Thymus (tissue), 11 donors: ENCODE measurements around the gene GNS. TPM values are rescaled to one million over a fixed set of nuclear protein-coding genes. Genes with fewer than 3 reads are reported as not detected.

Experiments used
- DNase-seq, 9 donors: peaks; one replicate each; pipeline ENCODE4 v3.0.0-alpha.2; 2013; ENCODE audit warnings: low spot score in 9 of 9, low read depth in 6 of 9, missing footprints in 1 of 9
- H3K27ac ChIP-seq, 2 donors: one replicate each; pipeline ENCODE4 v1.5.1; 2013; ENCODE audit warnings: control low read depth in 1 of 2, low read depth in 1 of 2, low read length in 1 of 2, mild to moderate bottlenecking in 1 of 2, moderate library complexity in 1 of 2
- H3K27me3 ChIP-seq, 2 donors: one replicate each; pipeline ENCODE4 v1.5.1; 2013; ENCODE audit warnings: low read length in 1 of 2; ENCODE audit not compliant: control insufficient read depth in 2 of 2, insufficient read depth in 1 of 2
- H3K36me3 ChIP-seq, 2 donors: one replicate each; pipeline ENCODE4 v1.5.1; 2013; ENCODE audit warnings: low read length in 1 of 2, mild to moderate bottlenecking in 1 of 2, moderate library complexity in 1 of 2; ENCODE audit not compliant: control insufficient read depth in 2 of 2, insufficient read depth in 2 of 2
- H3K4me1 ChIP-seq, 2 donors: one replicate each; pipeline ENCODE4 v1.5.1; 2013; ENCODE audit warnings: low read length in 2 of 2; ENCODE audit not compliant: control insufficient read depth in 2 of 2, insufficient read depth in 2 of 2
- H3K4me3 ChIP-seq, 2 donors: one replicate each; pipeline ENCODE4 v1.5.1; 2013; ENCODE audit warnings: low read length in 2 of 2, control low read depth in 1 of 2, mild to moderate bottlenecking in 1 of 2
- H3K9me3 ChIP-seq, 2 donors: one replicate each; pipeline ENCODE4 v1.5.1; 2013; ENCODE audit warnings: low read length in 1 of 2, mild to moderate bottlenecking in 1 of 2; ENCODE audit not compliant: control insufficient read depth in 2 of 2, insufficient read depth in 1 of 2
- WGBS: extraction: QIAGEN DNeasy Blood & Tissue Kit; methylation state at CpG from one replicate; pipeline ENCODE4 v1.1.7; 2013; 5-methylcytosine and 5-hydroxymethylcytosine counted together
- polyA plus RNA-seq: library from polyadenylated mRNA; stranded (reverse); fragments of 200-250 nt; gene quantifications from one replicate; pipeline ENCODE4 v1.2.3, GENCODE V29; 2013
- total RNA-seq: library from RNA; stranded (reverse); fragments of 120-200 nt; gene quantifications from one replicate; pipeline ENCODE4 v1.2.4, GENCODE V29; 2013
- donor health status: healthy.

Gene GNS
- total and polyA plus RNA-seq, 2 donors, result 21.2 to 27.2 TPM

DNA sequence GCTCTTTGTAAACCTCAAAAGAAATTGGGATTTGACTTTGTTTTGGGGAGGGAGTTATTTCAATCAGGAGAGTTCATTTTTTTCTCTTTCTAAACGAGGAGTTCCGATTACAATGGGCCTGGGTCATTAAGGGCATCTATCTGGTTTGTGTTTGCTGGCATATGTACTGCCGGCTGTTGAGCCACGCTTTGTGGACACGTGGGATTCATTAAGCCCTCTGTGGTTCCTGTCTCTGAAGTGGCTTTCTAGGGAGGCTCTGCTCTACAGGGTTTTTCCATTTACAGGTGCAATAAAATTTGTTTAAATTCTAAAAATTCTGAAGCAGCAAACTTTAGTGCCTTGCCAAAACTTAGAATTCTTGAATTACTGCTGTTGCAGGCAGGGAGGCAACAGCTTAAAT is 57.9 kb downstream of the GNS start:
- Histone ChIP-seq H3K27me3 (no peaks in the 10 kb centered on the region), H3K27ac (no peak overlapping the region), H3K4me1 (peaks cover 2 to 8% of the 10 kb centered on the region in 2 donors), H3K9me3 (no peaks in the 10 kb centered on the region), H3K4me3 (no peak overlapping the region), H3K36me3 (no peaks in the 10 kb centered on the region)
- no peak for DNase-seq
- 60% methylated on average over 5 of the region's 5 CpGs for WGBS

DNA sequence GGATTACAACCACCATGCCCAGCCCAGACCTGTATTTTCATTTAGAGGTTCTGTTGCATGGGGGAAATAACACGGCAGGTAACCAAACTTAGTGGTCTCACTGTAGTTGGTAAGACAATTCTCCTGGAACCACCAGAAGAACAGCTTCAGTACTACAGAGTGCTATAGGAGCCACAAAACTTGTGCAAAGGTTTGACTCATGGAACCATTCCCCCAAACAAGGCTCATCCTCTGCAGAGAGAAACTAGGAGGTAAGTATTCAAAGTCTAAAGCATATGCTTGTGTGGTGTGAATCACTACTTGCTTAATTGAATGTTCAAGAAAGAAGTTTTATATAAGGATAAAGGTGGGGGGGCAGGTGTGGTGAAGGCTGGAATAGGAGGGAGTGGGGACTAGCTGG is 58.7 kb downstream of the GNS start:
- Histone ChIP-seq H3K36me3 (peaks cover under 1 to 2% of the 10 kb centered on the region in 2 donors), H3K9me3 (no peaks in the 10 kb centered on the region), H3K4me3 (no peak overlapping the region), H3K27me3 (no peaks in the 10 kb centered on the region), H3K4me1 (peaks cover 2 to 8% of the 10 kb centered on the region in 2 donors), H3K27ac (no peak overlapping the region)
- DNase-seq, result no peak
- WGBS, result 98% methylated on average over 1 of the region's 1 CpG

DNA sequence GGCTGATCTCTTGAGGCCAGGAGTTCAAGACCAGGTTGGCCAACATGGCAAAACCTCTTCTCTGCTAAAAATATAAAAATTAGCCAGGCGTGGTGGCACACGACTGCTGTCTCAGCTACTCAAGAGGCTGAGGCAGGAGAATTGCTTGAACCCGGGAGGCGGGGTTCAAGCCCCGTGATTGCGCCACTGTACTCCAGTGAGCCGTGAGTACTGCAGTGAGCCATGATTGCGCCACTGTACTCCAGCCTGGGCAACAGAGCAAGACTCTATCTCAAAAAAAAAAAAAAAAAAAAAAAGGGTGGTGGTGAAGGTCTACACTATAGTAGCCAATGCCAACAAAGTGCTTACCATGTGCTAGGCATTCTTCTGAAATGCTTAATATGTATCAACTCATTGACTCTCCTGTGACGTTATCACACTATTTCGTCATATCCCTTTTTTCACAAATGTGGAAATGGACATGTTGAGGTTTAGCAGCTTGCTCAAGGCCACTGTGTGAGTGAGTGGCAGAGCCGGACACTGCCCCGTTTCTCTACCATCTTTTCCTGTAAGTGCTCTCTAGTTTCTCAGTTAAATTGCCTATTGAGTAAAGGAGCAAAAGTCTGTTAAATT is 59.6 kb downstream of the GNS start:
- Histone ChIP-seq H3K27me3 (no peaks in the 10 kb centered on the region), H3K9me3 (no peaks in the 10 kb centered on the region), H3K4me3 (no peak overlapping the region), H3K4me1 (peaks cover 2 to 8% of the 10 kb centered on the region in 2 donors), H3K36me3 (peaks cover 8 to 10% of the 10 kb centered on the region in 2 donors), H3K27ac (no peak overlapping the region)
- no peak for DNase-seq
- 96% methylated on average over 12 of the region's 12 CpGs for WGBS

DNA sequence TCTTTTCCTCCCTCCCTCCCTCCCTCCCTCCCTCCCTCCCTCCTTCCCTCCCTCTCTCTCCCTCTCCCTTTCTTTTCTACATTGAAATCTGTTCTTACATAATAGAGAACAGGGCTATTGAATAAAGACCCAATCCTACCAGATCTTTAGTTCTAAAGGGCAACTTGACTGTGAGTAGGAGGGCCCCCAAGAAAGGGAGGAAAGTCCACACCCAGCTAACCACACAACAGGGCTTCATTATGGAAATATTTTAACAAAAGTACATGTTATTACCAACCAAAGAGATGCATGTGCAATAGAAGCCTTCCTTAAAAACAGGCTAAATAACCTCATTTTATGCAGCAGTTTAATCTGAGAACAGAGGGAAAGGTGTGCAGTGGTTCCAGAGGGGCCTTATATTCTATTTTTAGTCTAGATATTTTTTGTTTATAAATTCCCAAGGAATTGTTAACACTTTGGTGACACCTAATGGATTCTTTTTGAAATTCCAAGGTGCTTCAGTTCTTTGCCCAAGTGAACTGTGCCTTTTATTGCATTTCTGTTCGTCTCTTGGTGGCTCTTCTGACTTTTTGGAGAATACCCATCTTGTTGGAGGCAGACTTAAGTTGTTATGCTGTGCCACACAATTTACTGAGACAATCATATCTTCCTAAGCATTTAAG is 63.0 kb downstream of the GNS start:
- Histone ChIP-seq H3K27me3 (no peaks in the 10 kb centered on the region), H3K4me1 (peaks cover 2 to 10% of the 10 kb centered on the region in 2 donors), H3K4me3 (no peak overlapping the region), H3K9me3 (no peaks in the 10 kb centered on the region), H3K27ac (no peak overlapping the region), H3K36me3 (peaks cover 11 to 14% of the 10 kb centered on the region in 2 donors)
- no peak for DNase-seq
- 86% methylated on average over 1 of the region's 1 CpG for WGBS

DNA sequence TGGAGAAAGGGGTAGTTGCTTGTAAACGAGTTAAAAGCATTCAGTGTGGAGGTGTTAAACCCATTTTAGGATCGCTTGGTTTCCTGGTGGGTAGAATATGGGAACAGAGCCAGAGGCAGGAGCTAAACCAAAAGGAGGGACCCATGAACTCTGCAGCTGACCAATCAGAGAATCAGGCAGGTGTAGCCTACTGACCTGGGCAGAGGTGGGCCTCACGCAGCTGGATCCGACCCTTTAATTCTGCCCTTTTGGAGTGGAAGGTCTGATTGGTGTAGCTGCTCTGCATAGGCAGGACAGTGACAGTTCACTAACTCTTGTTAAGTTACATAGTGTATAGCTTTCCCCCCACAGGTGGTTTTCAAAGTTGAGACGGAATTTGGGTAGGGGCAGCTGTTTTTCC is 63.7 kb downstream of the GNS start:
- WGBS, result 95% methylated on average over 5 of the region's 5 CpGs
- no peak overlapping the region for H3K27ac ChIP-seq

DNA sequence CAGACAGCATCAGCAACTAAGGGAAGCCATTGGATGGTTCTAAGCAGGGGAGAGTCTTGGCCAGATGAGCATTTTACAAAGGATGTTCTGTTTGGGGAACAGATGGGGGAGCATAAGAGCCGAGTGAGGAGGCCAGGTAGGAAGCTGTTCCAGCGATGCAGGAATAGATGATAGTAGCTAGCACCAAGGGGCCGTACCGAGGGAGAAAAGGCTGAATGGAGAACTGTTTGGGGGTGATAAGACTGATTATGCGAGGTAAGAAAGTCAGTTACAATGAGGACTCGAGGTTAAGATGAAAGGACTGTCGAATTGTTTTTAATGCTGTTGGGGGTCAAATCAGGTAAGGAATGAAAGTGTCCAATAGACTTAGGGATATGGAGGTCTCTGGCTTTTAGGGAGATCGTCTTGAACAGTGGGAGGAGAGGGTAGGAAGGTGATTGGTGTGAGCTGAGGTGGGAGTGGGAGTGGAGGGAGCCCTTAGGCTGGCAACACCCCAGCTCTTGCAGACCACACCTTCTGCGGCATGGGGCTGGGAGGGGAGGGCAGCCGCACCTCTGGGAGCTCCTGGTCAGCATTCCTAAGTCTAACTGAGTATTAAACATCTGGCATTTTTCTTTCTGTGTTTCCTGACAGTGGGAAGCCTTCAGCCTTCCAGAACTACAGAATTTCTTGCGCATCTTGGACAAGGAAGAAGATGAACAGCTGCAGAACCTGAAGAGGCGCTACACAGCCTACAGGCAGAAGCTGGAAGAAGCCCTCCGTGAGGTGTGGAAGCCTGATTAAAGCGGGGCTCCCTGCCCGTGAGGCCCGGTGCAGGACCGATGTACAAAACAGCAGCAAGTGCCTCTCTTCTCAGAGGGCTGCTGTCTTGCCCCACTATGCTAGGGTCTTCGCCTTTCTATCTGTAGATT is 64.8 kb downstream of the GNS start:
- 96% methylated on average over 18 of the region's 18 CpGs for WGBS
- Histone ChIP-seq H3K27me3 (no peaks in the 10 kb centered on the region), H3K9me3 (no peaks in the 10 kb centered on the region), H3K4me1 (peaks cover 2 to 7% of the 10 kb centered on the region in 2 donors), H3K36me3 (peaks cover 11 to 14% of the 10 kb centered on the region in 2 donors), H3K27ac (no peak overlapping the region), H3K4me3 (no peak overlapping the region)
- DNase-seq, result no peak

More for the DNA sequence above, 63.7 kb downstream of the GNS start:
- no peaks in the 10 kb centered on the region for H3K9me3 ChIP-seq
- peaks cover 11 to 14% of the 10 kb centered on the region in 2 donors for H3K36me3 ChIP-seq
- no peak overlapping the region for H3K4me3 ChIP-seq
- DNase-seq, result no peak
- no peaks in the 10 kb centered on the region for H3K27me3 ChIP-seq
- H3K4me1 ChIP-seq, result peaks cover 2 to 7% of the 10 kb centered on the region in 2 donors

DNA sequence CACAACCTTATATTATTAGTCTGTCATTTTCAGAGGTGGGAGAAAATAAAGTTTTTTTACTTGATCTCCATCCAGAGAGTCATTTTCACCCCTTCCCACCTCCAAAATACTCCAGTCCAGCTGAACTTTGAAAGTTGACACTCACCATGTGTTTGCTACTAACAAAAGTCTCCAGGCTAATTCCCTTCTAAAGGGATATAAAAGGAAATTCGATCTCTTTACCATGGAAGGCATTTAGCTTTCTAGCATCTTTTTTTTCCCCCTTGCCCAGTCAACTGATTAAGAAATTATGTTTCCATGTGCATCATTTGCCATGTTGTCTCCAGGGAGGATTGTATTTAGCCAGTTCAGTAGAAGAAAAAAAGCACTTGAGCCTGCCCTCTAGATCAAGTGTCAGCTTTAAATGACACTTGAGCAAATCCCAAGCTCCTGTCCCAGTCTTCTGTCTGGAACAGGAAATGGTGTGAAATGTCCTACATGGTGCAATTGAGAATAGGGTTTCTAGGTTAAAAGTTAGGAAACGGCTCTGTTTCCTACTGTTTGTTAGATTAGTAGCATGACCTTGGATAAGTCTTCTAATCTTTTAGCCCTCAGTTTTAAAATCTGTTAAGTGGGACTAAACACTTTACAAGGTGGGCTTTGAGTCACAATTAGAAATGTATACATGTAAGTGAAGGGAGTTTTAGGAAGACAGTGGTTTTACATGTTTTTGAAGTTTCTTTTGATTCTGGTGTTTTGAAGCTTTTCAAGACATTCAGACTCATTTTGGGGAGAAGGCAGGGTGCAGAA is 67.2 kb downstream of the GNS start:
- 91% methylated on average over 2 of the region's 2 CpGs for whole genome bisulfite sequencing
- DNase-seq, result no peak
- peaks cover 11 to 18% of the 10 kb centered on the region in 2 donors for H3K36me3 ChIP-seq
- no peak overlapping the region for H3K27ac ChIP-seq
- H3K27me3 ChIP-seq, result no peaks in the 10 kb centered on the region
- H3K4me1 ChIP-seq, result peaks cover 2 to 17% of the 10 kb centered on the region in 2 donors
- no peak overlapping the region for H3K4me3 ChIP-seq
- no peaks in the 10 kb centered on the region for H3K9me3 ChIP-seq

DNA sequence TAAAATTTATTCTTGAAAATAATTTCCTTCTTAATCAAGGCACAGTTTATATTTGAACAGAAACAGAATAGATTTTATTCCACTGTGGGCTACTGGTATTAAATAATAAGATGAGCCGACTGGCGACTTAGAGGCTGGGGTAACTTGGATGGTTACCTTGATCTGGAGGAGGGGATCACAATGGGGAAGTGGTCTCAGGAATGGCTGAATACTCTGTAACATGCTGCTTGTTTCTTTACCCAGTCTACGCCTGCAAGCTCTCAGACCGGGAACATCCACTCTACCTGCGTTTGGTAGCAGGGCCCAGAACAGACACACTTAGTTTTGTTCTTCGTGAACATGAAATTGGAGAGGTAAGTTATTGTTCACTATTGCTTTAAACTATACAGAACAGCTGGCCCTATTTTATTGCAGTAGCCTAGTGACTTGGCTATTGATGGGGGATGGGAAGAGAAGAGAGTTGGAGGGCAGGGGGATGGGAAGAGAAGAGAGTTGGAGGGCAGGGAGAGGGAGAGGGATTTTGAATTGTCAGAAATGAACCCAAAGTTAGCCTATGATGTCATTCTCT is 67.9 kb downstream of the GNS start:
- Histone ChIP-seq H3K27ac (no peak overlapping the region), H3K36me3 (peaks cover 11 to 18% of the 10 kb centered on the region in 2 donors), H3K4me1 (peaks cover 2 to 17% of the 10 kb centered on the region in 2 donors), H3K27me3 (no peaks in the 10 kb centered on the region), H3K4me3 (no peak overlapping the region), H3K9me3 (no peaks in the 10 kb centered on the region)
- no peak for DNase-seq
- 95% methylated on average over 6 of the region's 6 CpGs for WGBS
